GM21528 (cell line): ENCODE results near the gene LINC00632.

Experiments
- ATAC-seq: cut with Tn5 transposase; IDR thresholded peaks from one replicate; pipeline ENCODE4 v1.9.1; 2021; ENCODE audit warnings: mild to moderate bottlenecking, moderate library complexity; ENCODE audit not compliant: unreplicated experiment, low FRiP score

Gene LINC00632

DNA sequence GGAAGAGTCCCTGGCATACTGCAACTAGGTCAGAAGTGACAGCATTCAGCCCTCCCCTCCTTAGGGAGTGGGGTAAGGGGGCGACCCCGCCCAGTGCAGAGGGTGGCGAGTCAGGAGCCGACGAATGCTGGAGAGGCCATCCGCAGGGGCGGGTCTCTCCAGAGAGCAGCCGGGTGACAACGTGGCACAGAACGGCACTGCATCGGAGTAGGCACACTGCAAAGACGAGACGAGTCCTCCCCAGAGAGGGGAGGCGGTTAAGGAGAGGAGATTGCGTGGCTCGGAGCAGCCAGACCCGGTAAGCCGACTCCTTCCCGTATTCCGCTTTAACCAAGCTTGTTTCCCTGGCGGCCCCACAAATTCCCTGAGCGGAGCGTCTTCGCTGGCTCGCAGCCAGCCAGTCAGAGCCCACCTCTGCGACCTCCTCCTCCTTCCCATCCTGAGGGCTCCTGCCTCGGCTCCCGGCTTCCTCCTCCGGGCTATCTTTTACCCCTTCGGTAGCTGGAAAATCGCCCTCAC, 54.9 kb downstream of the LINC00632 start:
- ATAC-seq: no peak

DNA sequence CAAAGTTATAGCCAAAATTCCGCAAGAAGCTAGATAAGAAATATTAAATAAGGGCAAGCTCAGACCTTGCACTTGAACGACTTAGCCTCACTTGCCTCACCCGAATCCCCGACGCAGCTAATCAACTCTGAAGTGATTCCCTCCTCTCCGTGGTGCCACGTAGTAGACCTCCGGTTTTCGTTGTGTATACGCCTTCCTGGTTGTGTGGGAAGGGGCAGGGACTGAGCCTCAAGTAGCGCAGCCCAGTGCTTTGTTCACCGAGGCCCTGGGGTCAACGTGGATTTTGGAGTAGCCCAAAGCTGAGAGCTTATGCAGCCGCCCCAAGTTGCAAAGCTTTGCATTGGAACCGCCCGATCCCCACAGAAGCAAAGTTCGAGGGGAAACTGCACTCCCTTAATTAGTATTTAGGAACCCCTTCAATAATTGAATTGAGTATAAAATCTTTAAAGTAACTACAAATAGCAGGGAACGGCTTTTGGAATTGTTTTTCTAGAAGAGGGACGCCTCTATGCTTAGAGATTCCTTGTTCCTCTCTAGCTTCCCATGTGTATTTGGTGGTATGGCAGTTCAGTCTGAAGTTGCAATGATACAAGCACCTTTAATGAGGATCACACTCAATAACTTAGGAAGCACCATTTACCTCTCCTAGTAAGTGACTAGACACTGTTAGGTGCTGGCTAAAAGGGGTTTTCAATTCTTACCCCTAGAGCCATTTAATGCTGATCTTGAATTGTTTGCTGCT, 55.7 kb downstream of the LINC00632 start:
- ATAC-seq: no peak

DNA sequence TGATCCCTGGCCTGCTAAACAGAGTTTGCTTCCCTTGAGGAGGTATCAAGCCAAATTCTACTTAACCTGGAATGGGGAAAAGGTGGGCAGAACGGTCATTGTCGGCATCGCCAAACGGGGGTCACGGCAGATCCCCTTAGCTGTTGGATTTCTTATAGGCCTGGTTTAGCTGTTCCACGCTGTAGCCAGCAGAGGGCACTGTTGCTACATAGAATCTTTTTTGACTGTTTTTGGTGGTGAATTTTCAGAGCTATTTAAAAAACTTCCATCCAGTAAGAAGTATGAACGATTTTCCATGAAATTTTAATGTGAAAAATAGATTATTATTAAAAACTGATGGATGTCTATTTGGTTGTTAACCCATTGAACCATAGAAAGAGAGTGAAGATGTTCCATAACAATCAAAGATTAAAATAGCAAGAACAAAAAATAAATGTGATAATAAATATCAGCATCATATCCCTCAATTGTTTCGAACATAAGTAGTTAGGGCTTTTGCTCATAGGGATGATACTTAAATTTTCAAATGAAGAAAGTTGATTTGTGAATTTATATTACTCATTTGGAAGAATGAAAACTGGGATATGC, 56.6 kb downstream of the LINC00632 start:
- ATAC-seq: no peak

DNA sequence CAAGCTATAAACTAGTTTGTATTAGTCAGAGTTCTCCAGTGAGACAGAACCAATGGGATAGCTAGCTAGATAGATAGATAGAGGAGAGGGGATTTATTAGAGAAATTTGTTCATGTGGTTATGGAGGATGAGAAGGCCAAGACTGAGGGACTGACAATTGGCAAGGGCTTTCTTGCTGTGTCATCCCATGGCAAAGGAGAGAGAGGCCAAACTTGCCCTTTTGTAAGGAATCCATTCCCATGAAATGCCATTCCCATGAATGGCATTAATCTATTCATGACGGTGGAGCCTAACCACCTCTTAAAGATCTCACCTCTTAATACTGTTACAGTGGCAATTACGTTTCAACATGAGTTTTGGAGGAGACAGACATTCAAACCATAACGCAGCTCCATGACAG, 58.1 kb downstream of the LINC00632 start:
- ATAC-seq: no peak

DNA sequence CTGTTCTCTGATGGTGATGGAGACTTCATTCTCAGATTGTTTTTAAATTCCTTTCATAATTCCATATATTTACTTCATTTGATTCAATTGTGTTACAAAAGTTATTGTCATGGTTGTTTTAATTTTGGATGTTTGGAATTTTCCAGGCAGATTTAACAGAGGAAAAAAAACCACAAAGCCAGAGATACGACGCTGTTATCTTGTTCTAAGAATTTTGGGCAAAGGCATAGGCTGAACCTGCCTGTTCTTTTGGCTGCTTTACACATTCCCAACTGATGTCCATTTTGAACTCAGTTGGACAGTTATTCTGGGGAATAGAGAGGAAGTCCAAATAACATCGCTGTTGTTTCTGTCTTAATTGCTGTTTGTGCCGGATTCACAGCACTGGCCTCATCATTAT, 65.7 kb downstream of the LINC00632 start:
- no peak for ATAC-seq

DNA sequence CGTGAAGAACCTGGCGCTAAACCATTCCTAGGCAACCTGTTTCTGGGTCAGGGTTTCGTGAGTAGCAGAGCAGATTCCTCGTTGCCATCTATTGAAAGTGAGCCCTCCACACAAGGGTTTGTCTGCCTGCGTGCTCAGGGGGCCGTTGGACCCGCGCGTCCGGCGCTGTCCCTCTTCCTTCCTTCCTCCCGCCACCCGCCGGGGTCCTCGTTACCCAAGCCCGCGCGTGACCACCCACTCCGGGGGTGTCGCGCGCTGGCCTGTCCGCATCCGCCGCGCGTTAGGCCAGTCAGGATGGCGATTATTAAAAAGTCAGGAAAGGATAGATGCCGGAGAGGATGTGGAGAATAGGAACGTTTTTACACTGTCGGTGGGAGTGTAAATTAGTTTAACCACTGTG, 66.8 kb downstream of the LINC00632 start:
- ATAC-seq: no peak

DNA sequence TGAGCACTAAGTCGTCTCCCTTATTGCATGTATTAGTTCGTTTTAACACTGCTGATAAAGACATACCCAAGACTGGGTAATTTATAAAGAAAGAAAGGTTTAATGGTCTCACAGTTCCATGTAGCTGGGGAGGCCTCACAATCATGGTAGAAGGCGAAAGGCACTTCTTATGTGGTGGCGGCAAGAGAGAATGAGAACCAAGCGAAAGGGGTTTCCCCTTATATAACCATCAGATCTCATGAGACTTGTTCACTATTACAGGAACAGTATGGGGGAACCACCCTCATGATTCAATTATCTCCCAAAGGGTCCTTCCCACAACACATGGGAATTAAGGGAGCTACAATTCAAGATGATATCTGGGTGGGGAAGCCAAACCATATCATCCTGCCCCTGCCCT, 85.1 kb downstream of the LINC00632 start:
- ATAC-seq: no peak

DNA sequence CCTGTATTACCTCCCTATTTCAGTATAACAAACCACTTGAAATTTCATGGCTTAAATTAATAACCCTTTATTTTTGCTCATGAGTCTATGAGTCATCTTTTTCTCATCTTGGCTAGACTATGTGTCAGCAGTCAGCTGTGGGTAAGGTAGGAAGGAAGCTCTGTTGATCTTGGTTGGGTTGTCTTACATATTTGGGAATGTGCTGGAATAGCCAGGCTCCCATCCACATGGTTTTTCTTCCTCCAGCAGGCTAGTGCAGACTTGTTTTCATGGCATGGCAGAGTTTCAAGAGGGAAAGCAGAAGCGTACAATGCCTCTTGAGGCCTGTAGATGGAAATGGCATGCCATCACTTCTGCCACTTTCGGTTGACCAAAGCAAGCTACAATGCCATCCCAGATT, 89.7 kb downstream of the LINC00632 start:
- no peak for ATAC-seq

DNA sequence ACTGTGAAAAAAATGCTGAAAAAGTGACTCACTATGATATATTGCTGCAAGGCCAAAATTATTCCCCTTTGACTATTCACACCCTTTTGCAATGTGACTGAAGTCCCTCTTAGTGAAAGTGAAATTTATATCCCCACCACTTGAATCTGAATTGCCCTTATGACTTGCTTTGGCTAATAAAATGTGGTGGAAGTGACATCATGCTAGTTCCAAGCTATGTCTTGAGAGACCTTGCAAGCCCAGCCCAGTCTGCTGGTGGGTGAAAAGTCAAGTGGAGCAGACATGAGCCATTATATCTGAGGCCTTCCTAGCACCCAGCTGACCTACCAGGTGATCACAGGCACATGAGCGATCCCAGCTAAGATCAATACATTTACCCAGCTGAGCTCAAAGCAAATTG, 94.7 kb downstream of the LINC00632 start:
- ATAC-seq: no peak

DNA sequence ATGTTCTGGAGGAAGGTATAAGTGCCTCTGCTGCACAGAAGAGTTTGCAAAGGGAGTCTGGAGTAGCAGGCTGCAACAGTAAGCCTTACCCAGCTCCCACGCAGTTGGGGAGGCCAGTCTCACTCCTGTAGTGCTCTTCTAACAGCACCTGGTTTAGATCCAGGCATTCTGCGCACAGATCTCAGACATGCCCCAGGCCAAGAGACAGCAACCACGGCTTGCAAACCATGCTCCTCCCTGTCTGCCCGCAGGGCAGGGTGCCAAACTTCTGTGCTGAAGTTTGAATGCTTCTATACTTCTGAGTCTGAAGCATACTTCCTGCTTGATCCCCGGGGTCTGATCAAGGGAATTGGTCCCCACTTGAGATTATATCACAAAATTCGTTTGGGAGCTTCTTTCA, 106.3 kb downstream of the LINC00632 start:
- no peak for ATAC-seq

DNA sequence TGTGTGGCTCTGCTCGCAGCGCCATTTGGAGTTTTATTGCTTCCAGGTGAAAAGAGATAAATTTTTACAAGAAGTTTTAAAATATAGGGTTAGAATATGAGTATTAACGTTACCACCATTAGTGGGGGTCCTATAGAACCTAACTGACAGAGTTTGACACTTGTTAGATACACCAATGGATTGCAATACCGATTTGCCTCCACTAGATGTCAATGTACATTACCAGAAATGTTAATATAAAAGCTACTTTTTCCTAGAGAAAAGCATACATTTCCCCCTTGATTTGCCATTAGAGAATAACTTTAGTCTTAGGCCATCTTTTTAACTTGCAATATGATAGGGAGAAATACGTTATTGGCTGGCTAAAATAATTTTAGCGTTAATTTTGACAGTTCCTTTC, 108.4 kb downstream of the LINC00632 start:
- no peak for ATAC-seq

DNA sequence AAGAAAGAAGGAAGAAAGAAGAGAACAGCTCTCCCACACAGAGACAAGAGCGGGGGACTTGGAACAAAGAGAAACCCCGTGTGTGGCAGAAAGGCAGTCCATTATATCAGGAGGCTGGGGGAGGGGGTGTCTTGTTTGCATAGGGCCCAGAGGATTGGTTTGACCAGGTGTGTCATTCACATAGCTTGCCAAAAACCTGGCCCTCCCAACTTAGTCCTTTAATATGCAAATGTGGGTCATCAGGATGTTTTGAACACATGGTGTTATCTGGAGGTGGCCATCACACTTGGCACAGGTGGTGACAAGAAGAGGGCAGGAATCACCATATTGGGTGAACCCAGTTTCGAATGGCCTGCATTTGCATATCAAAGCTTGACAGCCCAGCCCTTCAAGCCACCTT, 111.7 kb downstream of the LINC00632 start:
- no peak for ATAC-seq

DNA sequence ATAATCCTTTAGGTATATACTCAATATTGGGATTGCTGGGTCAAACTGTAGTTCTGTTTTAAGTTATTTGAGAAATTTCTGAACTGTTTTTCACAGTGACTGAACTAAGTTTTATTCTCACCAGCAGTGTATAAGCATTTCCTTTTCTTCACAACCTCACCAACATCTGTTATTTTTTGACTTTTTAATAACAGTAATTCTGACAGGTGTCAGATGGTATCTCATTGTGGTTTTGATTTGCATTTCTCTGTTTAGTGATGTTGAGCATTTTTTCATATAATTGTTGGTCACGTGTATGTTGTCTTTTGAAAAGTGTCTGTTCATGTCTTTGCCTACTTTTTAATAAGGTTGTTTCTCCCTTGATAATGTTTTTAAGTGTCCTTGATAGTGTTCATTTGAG, 112.6 kb downstream of the LINC00632 start:
- ATAC-seq: no peak

DNA sequence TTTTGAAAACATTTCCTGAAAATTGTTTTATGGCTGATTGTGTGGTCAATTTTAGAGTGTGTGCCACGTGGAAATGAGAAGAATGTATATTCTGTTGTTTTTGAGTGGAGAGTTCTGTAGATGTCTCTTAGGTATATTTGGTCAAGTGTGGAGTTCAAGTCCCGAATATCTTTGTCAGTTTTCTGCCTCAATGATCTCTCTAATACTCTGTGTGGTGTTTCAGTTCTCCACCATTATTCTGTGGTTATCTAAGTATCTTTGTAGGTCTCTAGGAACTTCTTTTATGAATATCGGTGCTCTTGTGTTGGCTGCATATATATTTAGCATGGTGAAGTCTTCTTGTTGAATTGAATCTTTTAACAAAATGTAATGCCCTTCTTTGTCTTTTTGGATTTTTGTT, 113.3 kb downstream of the LINC00632 start:
- ATAC-seq: no peak

DNA sequence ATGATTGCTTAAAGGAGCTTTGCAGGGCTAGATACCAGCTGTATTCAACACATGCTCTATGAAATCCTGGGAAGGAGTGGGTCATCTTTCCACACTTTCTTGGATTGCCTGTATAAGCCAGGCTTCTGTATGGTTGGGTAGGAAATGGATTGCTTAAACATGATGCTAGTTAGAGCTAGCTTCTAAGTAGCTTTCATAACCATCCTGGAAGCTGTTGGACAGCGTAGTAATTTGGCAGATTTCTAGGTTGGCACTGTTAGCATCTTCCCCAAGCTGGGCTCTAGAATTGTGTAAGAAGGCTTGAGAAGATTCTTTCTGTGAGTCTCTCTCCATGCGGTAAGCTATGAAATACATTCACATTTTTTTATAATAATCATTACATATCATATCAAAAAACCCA, 127.3 kb downstream of the LINC00632 start:
- no peak for ATAC-seq
